Peyer's patch (tissue), 4 donors: ENCODE results near the gene SLC5A4. TPM values are rescaled to one million over a fixed set of nuclear protein-coding genes. Genes with fewer than 3 reads are reported as not detected.
A peak's percentile ranks its signal among the peaks of the same experiment; 100 is the strongest.
"Not testable (repeated sequence)": the region's sequence is repeated elsewhere in the genome, so short reads cannot be mapped to it uniquely, and the experiment has no call there.

Source experiments
- DNase-seq, 3 donors: peaks; one replicate each; pipeline ENCODE4 v3.0.0-alpha.2; 2017 to 2019
- H3K27ac ChIP-seq, 4 donors: fragments of 200-600 bp; sonication (generic); one replicate each; pipeline ENCODE4 v1.5.1; 2016 to 2019
- H3K27me3 ChIP-seq, 2 donors: fragments of 200-600 bp; sonication (generic); one replicate each; pipeline ENCODE4 v1.5.1; 2019
- H3K36me3 ChIP-seq, 3 donors: fragments of 200-600 bp; sonication (generic); one replicate each; pipeline ENCODE4 v1.5.1; 2016 to 2019
- H3K4me1 ChIP-seq, 4 donors: fragments of 200-600 bp; sonication (generic); one replicate each; pipeline ENCODE4 v1.5.1; 2016 to 2019
- H3K4me3 ChIP-seq, 4 donors: fragments of 200-600 bp; sonication (generic); 1 replicate in 3 of 4; 2 replicates in 1 of 4; pipeline ENCODE4 v1.5.1; 2016 to 2019; ENCODE audit warnings: mild to moderate bottlenecking in 1 of 4
- H3K9me3 ChIP-seq, 4 donors: fragments of 200-600 bp; sonication (generic); one replicate each; pipeline ENCODE4 v1.5.1; 2016 to 2019; ENCODE audit warnings: mild to moderate bottlenecking in 1 of 4
- POLR2A ChIP-seq, 2 donors: fragments of 450-650 bp; IDR thresholded peaks; one replicate each; pipeline ENCODE4 v1.5.1; 2017; ENCODE audit warnings: antibody characterized with exemption in 2 of 2, mild to moderate bottlenecking in 2 of 2, moderate library complexity in 2 of 2
- total RNA-seq, 4 donors: library from RNA; depleted of rRNA; stranded (reverse); fragments of >200 nt; gene quantifications; one replicate each; pipeline ENCODE4 v1.1.0, GENCODE V29; 2016
- TF ChIP-seq, protein P1 (sequence below), 6 experiments: fragments of 450-650 bp in 4 of 6; fragments of 200-600 bp in 2 of 6; sonication (generic) in 1 of 6; IDR thresholded peaks; one replicate each; pipeline ENCODE4 v1.5.1; 2017 to 2019; ENCODE audit warnings: antibody characterized with exemption in 6 of 6, mild to moderate bottlenecking in 3 of 6, moderate library complexity in 1 of 6

SLC5A4 gene
- total RNA-seq, 4 donors from 2014 or later, result 1.7 to 56.9 (median 19.0) TPM

DNA sequence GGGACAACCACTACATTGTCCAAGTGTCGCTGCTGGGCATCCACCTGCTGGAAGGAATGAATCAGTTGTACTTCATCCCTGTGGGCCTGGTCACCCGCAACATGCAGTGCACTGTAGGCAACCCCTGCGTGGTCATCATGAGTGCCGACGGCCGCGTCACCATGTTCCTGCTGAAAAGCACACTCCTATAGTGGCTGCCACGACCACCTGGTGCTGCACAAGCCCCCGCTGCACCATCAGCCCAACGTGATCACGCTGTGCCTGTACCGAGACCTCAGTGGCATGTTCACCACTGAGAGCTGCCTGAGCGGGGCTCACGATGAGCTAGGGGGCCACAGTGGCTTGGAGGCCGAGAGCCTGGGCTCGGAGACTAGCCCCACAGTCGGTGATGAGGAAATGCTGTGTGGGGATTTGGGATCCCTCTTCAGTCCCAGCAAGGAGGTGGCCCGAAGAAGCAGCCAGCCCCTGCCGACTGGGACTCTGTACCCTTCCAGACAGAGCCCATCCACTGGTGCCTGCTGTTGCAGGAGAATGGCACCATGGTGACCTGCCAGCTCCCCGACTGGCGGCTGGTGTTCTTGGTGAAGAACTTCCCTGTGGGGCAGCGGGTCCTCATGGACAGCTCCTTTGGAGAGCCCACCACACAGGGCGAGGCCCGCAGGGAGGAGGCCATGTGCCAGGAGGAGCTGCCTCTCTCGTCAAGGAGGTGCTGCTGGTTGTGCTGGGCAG lies 15.7 kb upstream of the SLC5A4 start:
- H3K4me3 ChIP-seq, result no peak overlapping the region
- H3K27ac ChIP-seq, result no peak overlapping the region
- H3K4me1 ChIP-seq, result no peaks in the 10 kb centered on the region
- no peaks in the 10 kb centered on the region for H3K9me3 ChIP-seq
- H3K27me3 ChIP-seq, result no peaks in the 10 kb centered on the region
- DNase-seq, result no peak
- TF ChIP-seq, protein P1, sequence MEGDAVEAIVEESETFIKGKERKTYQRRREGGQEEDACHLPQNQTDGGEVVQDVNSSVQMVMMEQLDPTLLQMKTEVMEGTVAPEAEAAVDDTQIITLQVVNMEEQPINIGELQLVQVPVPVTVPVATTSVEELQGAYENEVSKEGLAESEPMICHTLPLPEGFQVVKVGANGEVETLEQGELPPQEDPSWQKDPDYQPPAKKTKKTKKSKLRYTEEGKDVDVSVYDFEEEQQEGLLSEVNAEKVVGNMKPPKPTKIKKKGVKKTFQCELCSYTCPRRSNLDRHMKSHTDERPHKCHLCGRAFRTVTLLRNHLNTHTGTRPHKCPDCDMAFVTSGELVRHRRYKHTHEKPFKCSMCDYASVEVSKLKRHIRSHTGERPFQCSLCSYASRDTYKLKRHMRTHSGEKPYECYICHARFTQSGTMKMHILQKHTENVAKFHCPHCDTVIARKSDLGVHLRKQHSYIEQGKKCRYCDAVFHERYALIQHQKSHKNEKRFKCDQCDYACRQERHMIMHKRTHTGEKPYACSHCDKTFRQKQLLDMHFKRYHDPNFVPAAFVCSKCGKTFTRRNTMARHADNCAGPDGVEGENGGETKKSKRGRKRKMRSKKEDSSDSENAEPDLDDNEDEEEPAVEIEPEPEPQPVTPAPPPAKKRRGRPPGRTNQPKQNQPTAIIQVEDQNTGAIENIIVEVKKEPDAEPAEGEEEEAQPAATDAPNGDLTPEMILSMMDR (IDR thresholded peaks at IDR 0.05), result no peak
- no peak for TF ChIP-seq POLR2A (IDR thresholded peaks at IDR 0.05)
- H3K36me3 ChIP-seq, result no peaks in the 10 kb centered on the region

DNA sequence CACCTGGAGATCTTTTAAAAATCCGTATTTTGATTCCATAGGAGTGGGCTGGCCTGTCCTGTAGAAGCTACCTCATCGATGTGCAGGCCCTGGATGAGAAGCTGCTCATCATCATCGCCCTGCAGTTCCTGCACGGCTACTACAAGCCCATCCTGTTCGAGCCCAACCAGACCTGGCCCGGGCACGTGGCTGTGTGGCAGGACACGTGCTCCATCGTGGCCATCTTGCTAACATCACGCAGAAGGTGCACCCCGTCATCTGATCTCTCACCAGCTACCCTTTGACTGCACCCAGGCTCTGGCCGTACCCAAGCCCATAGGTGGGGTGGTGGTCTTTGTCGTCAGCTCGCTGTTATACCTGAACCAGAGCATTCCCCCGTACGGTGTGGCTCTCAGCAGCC lies 14.2 kb upstream of the SLC5A4 start:
- H3K4me1 ChIP-seq, result no peaks in the 10 kb centered on the region
- H3K36me3 ChIP-seq, result no peaks in the 10 kb centered on the region
- no peaks in the 10 kb centered on the region for H3K27me3 ChIP-seq
- TF ChIP-seq, protein P1 (IDR thresholded peaks at IDR 0.05), result no peak
- TF ChIP-seq POLR2A (IDR thresholded peaks at IDR 0.05), result no peak
- no peak overlapping the region for H3K27ac ChIP-seq
- H3K4me3 ChIP-seq, result no peak overlapping the region
- no peak for DNase-seq
- no peaks in the 10 kb centered on the region for H3K9me3 ChIP-seq

DNA sequence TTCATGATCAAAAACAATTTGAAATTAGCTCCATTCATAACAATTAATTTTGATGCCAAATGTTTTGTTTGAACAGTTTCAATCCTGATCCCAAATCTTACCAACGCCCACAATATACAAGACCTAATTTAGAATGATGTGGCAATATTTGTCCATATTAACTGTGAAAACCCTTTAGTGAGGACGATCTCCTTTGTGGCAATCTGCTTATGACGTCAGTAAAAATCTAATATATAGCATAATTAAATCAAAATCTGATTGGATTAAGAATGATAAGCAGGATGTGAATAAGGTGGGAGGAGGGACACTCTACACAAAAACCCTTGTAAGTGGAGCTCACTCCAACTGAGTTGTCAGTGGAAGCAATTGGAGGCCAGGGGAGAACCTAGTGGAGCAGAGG lies 11.9 kb upstream of the SLC5A4 start:
- TF ChIP-seq, protein P1 (IDR thresholded peaks at IDR 0.05), result no peak
- no peak for TF ChIP-seq POLR2A (IDR thresholded peaks at IDR 0.05)
- no peak for DNase-seq
- Histone ChIP-seq H3K4me3 (no peak overlapping the region), H3K9me3 (no peaks in the 10 kb centered on the region), H3K4me1 (no peaks in the 10 kb centered on the region), H3K27ac (no peak overlapping the region), H3K36me3 (no peaks in the 10 kb centered on the region), H3K27me3 (no peaks in the 10 kb centered on the region)

DNA sequence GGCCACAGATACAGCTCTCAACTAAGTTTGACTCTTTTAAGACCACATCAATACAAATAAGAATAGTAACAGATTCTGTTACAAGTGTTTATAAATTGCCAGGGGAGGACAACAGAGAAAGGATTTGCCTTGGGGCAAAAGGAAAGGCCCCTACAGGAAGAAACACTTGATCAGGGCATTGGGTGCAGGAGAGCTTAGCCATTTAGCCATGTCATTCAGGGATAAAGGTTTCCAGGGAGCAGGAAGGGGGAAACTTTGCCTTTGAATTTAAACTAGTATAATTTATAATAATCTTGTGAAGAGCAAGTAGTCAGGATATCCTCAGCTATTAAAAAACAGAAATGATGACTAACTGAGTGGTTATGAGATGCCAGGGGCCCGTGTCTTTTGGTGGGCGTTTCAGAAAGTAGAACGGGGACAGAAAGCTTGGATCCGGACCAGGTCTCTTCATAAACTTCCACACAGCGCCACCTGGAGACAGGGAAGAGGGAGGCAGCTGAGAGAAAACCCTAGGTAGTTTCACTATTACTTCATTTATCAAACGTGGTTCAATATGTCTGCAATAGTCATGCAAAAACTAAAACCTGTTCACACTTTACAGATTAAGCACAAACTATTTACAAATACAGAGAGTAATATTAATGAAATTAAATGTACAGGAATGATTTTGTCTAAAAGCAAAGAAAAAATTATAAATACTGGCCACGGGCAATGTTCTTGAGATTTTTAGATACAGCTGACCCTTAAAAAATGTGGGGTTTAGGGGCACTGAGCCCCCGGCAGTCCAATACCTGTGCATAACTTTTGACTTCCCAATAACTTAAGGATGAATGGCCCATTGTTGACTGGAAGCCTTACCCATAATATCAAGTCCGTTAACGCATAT lies 11.0 kb upstream of the SLC5A4 start:
- H3K27me3 ChIP-seq, result no peaks in the 10 kb centered on the region
- peak in 2 of 3 donors; percentile 58 to 88 for DNase-seq
- H3K4me3 ChIP-seq, result peak overlapping the region in 1 of 4 donors; percentile 16
- no peak overlapping the region for H3K27ac ChIP-seq
- H3K9me3 ChIP-seq, result no peaks in the 10 kb centered on the region
- no peaks in the 10 kb centered on the region for H3K4me1 ChIP-seq
- TF ChIP-seq POLR2A (IDR thresholded peaks at IDR 0.05), result no peak
- TF ChIP-seq, protein P1 (IDR thresholded peaks at IDR 0.05), result peak; percentile 38 to 88 (median 81)
- no peaks in the 10 kb centered on the region for H3K36me3 ChIP-seq

DNA sequence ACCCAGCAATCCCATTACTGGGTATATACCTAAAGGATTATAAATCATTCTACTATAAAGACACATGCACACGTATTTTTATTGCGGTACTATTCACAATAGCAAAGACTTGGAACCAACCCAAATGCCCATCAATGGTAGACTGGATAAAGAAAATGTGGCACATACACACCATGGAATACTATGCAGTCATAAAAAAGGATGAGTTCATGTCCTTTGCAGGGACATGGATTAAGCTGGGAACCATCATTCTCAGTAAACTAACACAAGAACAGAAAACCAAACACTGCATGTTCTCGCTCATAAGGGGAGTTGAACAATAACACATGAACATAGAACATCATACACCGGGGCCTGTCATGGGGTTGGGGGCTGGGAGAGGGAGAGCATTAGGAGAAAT lies 8.5 kb upstream of the SLC5A4 start:
- not testable (repeated sequence) for H3K4me1 ChIP-seq, H3K27ac ChIP-seq, H3K4me3 ChIP-seq, H3K27me3 ChIP-seq, H3K36me3 ChIP-seq, H3K9me3 ChIP-seq, DNase-seq

DNA sequence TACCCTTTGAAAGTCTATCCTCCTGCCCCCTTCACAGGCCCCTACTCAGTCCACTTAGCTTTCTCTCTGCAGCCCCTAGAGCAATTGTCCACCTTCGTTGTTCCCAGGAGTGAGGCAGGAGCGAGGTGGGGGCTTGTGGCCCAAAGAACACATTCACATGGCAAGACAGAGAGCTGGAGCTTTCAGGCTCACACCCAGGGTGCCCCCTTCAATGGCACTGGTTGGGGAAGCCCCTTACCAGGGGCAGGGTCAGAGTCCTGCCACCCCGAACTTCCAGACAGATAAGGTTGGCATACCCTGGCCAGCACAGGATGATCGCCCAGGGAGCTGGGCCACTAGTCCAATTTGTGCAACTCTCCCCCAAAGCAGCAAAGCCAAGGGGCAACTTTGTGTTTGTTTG lies 6.2 kb upstream of the SLC5A4 start:
- no peaks in the 10 kb centered on the region for H3K27me3 ChIP-seq
- TF ChIP-seq, protein P1 (IDR thresholded peaks at IDR 0.05), result no peak
- no peak for TF ChIP-seq POLR2A (IDR thresholded peaks at IDR 0.05)
- H3K36me3 ChIP-seq, result no peaks in the 10 kb centered on the region
- DNase-seq, result no peak
- H3K27ac ChIP-seq, result no peak overlapping the region
- no peaks in the 10 kb centered on the region for H3K4me1 ChIP-seq
- no peaks in the 10 kb centered on the region for H3K9me3 ChIP-seq
- no peak overlapping the region for H3K4me3 ChIP-seq
